ENCODE results near the gene WIPF2. TPM values are rescaled to one million over a fixed set of nuclear protein-coding genes. Genes with fewer than 3 reads are reported as not detected.

WIPF2 gene
- total and polyA plus RNA-seq, 12 donors: 5.2 to 30.2 (median 15.2) TPM

DNA sequence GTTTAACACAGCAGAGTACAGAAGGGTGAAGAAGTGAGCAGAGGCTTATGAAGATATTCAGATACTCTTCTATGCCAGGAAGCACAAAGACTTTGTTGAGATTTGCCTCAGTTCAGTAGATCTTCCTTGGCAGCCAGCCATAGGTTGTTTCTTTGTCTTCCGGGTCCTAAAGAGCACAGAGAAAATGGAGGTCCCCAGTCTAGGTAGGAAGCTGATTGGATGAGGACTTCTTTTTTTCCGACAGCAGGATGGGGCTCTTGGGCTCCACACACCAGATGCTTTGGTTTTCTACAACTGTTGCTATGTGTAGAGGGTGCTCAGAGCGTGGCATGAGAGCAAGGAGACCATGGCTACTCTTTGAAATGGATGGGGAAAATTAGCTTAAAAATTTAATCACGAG is 60.3 kb downstream of the WIPF2 start:
- peaks cover 0 to 68% of the 10 kb centered on the region in 2 donors for H3K36me3 ChIP-seq (replicated peaks in 1 of 2)
- H3K27ac ChIP-seq: no peak overlapping the region
- no peak for DNase-seq
- TF ChIP-seq POLR2A (IDR thresholded peaks at IDR 0.05): no peak
- TF ChIP-seq, protein P1, sequence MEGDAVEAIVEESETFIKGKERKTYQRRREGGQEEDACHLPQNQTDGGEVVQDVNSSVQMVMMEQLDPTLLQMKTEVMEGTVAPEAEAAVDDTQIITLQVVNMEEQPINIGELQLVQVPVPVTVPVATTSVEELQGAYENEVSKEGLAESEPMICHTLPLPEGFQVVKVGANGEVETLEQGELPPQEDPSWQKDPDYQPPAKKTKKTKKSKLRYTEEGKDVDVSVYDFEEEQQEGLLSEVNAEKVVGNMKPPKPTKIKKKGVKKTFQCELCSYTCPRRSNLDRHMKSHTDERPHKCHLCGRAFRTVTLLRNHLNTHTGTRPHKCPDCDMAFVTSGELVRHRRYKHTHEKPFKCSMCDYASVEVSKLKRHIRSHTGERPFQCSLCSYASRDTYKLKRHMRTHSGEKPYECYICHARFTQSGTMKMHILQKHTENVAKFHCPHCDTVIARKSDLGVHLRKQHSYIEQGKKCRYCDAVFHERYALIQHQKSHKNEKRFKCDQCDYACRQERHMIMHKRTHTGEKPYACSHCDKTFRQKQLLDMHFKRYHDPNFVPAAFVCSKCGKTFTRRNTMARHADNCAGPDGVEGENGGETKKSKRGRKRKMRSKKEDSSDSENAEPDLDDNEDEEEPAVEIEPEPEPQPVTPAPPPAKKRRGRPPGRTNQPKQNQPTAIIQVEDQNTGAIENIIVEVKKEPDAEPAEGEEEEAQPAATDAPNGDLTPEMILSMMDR (IDR thresholded peaks at IDR 0.05): no peak
- 92 to 95% (median 93%) methylated on average over 4 of the region's 4 CpGs for WGBS, 4 donors
- intact Hi-C loops (cut with DNase I): no loop called here
- no peaks in the 10 kb centered on the region for H3K27me3 ChIP-seq
- H3K4me3 ChIP-seq: no peak overlapping the region
- H3K9me3 ChIP-seq (replicated peaks in 1 of 3): no peaks in the 10 kb centered on the region
- H3K4me1 ChIP-seq (replicated peaks in 1 of 2): peaks cover 0 to 11% of the 10 kb centered on the region in 2 donors

DNA sequence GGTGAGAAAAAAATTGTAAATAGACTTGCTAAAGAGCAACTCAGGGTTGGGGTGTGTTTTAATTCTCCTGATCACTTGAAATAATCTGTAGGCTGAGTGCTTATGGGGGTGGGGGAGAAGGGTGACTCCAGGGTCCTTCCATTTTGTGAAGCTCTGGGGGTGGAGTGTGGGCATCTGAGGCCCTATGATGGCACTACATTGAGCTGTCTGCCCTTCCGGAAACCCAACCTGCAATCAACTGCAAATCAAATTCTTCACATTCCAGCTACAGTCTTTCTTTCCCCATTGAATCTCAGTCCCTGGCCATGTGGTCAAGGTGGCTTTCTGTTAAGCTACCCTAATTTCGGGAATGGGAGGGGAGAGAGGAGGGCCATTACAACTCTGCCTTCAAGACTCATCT is 62.6 kb downstream of the WIPF2 start:
- 86 to 93% (median 89%) methylated on average over 2 of the region's 2 CpGs for WGBS, 4 donors
- intact Hi-C loops (cut with DNase I): no loop called here
- TF ChIP-seq, protein P1 (IDR thresholded peaks at IDR 0.05): no peak
- no peak for TF ChIP-seq POLR2A (IDR thresholded peaks at IDR 0.05)
- Histone ChIP-seq H3K27ac (no peak overlapping the region), H3K36me3 (replicated peaks in 1 of 2) (peaks cover 0 to 47% of the 10 kb centered on the region in 2 donors), H3K27me3 (no peaks in the 10 kb centered on the region), H3K4me1 (replicated peaks in 1 of 2) (peaks cover 0 to 12% of the 10 kb centered on the region in 2 donors), H3K4me3 (no peak overlapping the region), H3K9me3 (replicated peaks in 1 of 3) (no peaks in the 10 kb centered on the region)
- no peak for DNase-seq

DNA sequence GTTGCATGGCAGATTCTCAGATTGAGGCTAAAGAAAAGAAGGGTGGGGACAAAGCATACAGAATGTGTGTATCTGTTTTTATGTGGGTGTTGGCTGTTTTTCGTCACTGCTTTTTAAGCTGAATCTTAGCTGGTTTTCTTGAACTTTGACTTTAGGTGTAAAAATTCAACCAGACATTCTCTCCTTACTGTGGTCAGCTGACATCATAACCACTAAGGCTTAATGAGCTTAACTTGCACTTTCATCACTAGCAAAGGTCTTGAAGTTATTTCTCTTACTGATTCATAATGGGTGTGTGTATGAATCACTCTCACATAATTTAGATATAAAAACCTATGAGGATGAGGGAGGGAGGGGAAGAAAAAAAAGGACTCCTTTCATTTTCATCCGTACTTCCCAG is 64.6 kb downstream of the WIPF2 start:
- TF ChIP-seq, protein P1 (IDR thresholded peaks at IDR 0.05): no peak
- no peak for TF ChIP-seq POLR2A (IDR thresholded peaks at IDR 0.05)

DNA sequence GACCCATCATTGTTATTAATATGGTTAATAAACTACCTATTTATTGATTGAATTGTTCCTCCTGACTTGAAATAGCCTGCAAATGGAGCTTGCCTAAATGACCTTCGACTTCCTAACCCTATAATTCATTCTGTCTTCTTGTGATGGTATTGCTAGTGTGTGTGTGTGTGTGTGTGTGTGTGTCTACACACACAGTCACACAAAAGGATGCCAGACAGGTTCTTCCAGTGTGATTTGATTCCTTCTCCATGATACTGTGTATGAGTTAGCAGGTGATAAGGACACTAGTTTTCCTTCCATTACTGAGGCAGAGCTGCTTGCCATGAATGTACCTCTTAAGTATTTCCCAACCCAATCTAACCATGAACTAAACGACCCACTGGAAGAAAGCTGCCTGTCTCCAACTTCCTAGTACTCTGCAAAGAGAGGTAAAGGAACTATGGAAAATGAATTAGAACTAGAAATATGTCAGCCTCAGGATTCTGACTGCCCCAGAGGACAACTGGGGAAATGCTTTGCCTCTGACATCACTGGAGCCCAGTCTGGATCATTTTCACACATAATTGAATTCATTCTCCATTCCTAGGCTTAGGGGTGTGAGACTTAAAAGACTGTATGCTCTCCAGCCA is 65.1 kb downstream of the WIPF2 start:
- 19 to 36% (median 30%) methylated on average over 2 of the region's 2 CpGs for WGBS, 4 donors
- TF ChIP-seq, protein P1 (IDR thresholded peaks at IDR 0.05): peak in 5 of 6 experiments; percentile 11 to 32 (median 27)
- no peak for TF ChIP-seq POLR2A (IDR thresholded peaks at IDR 0.05)
- no peak for DNase-seq
- Histone ChIP-seq H3K4me1 (replicated peaks in 1 of 2) (peaks cover 0 to 18% of the 10 kb centered on the region in 2 donors), H3K9me3 (replicated peaks in 1 of 3) (no peaks in the 10 kb centered on the region), H3K27me3 (no peaks in the 10 kb centered on the region), H3K36me3 (replicated peaks in 1 of 2) (peaks cover 0 to 22% of the 10 kb centered on the region in 2 donors), H3K27ac (peak overlapping the region in 4 of 5 donors; percentile 1 to 85 (median 72)), H3K4me3 (peak overlapping the region in 1 of 4 donors; percentile 32)
- intact Hi-C loops (cut with DNase I): no loop called here

More for the DNA sequence above, 64.6 kb downstream of the WIPF2 start:
- Histone ChIP-seq H3K36me3 (replicated peaks in 1 of 2) (peaks cover 0 to 27% of the 10 kb centered on the region in 2 donors), H3K4me3 (peak overlapping the region in 1 of 4 donors; percentile 32), H3K4me1 (replicated peaks in 1 of 2) (peaks cover 0 to 18% of the 10 kb centered on the region in 2 donors), H3K9me3 (replicated peaks in 1 of 3) (no peaks in the 10 kb centered on the region), H3K27ac (peak overlapping the region in 4 of 5 donors; percentile 1 to 85 (median 72)), H3K27me3 (no peaks in the 10 kb centered on the region)
- DNase-seq: no peak
- WGBS, 4 donors: 39 to 51% (median 43%) methylated on average over 2 of the region's 2 CpGs
- intact Hi-C loops (cut with DNase I): no loop called here

Measured in adrenal gland (tissue), 12 donors.